GM15510 (cell line): Measurements from ENCODE around the gene CCDC14.
"Not testable (repeated sequence)": the region's sequence is repeated elsewhere in the genome, so short reads cannot be mapped to it uniquely, and the experiment has no call there.

Experiments used
- POLR2A ChIP-seq: IDR thresholded peaks from 3 replicates; pipeline ENCODE4 v1.6.1; 2011; ENCODE audit warnings: borderline replicate concordance; ENCODE audit not compliant: insufficient read length; ENCODE audit errors: extremely low read depth

Gene CCDC14

DNA sequence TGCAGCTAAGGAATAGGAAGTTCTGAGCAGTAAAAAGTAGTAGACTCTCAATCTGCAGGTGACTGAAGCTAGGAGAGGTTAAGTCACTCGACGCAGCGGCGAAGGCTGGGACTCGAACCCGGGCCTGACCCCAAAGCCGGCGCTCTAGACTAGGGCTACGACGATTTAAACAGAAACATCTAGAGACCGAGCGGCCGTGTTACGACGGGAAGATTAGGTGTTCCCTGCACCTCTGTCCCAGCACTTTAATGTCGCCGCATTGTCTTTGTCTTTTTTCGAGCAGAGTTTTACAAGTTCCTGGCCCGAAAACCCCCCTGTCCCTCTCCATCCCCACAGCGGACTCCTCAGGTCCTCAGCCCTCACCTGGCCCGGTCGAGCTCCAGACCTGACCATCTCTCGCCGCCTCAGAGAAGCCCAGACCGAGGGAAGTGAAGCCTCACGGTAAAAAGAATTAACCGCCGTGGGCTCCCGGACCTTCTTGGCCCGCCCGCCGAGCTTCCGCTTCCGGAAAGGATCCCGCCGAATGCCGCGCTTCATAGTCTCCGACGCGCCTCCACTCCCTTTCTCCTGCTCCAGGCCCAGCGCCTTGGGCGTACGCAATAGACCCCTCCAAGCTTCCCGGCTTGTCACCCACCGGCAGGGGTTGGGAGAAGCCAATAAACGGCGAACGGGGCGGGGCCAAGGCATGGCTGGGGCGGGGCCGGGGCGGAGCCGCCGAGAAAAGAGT, at the start of gene CCDC14:
Gene CCDC14, minus strand, starts transcription at position 449 of the 727 bp plus-strand sequence. Its CDS starts 56 bp downstream, at position 393.
- peak; percentile 60 for TF ChIP-seq POLR2A

- no peak for TF ChIP-seq POLR2A
Measured at GRCh38 chr3:124007186-124007585, 46.2 kb upstream of the CCDC14 start.

- TF ChIP-seq POLR2A, result no peak
Measured at GRCh38 chr3:123997543-123997942, 36.5 kb upstream of the CCDC14 start.

GRCh38 chr3:123993818-123994217, 32.8 kb upstream of the CCDC14 start:
- no peak for TF ChIP-seq POLR2A

GRCh38 chr3:123991730-123992588, 30.9 kb upstream of the CCDC14 start, which contains the start of gene ROPN1:
ROPN1 (minus strand) TSS chr3:123992124; CDS start chr3:123980481, 11,643 bp downstream.
- not testable (repeated sequence) for TF ChIP-seq POLR2A

DNA sequence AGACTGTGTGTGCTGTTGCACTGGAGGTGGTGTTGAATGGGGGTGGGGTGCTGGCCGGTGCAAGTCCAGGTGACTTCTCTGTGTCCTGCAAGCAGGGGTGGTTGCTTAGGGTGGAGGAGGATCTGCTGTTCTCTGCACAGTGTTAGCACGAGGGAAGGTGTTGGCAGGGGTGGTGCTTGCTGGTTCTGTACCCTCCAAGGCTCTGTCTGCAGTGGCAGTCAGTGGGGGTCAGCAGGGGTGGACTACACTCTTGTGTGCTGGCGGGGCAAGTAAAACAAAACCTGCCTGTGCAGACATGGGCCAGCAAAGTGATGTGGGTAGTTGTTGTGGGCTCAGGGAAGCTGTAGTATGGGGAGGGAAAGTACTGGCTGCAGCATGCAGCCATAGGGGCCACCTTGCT, 25.4 kb upstream of the CCDC14 start:
- TF ChIP-seq POLR2A, result no peak

DNA sequence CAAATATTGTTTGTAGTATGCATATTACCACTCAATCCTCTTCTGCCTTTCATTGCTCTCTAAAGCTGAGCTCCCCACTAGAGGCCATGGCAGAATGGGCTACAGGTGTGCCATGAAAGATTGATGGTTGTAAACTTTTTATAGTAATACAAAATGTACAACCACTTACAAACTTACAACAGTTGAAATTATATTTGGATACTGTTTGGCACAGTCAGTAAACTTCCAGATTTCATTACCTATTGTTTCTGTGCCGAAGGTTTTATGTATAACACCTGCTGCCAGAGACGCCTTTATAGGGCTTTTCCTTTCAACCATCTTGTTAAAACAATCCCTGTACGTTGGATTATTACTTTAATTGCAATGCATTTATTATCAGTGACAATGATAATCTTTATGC, 23.9 kb upstream of the CCDC14 start:
- TF ChIP-seq POLR2A, result no peak

GRCh38 chr3:123984350-123984749, 23.3 kb upstream of the CCDC14 start:
- TF ChIP-seq POLR2A, result no peak

GRCh38 chr3:123980539-123980938, 19.5 kb upstream of the CCDC14 start:
- TF ChIP-seq POLR2A, result no peak

DNA sequence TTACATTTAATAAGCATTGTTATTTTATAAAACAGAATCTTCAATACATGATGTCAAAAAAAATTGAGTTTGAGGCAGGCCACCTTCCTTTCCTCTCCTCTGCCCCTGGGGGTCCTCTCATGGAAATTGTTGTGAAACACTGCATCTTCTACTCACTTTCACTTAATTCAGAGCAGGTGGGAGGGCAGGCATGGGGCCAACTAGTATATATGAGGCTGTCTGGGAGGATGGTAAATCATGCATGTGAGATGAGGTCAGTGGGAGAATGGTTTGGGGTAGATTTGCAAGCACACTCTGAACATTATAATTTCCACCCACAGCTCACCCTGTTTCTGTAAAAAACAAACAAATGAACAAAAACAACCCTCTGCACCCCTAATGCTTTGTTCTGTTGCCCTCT, 10.4 kb upstream of the CCDC14 start:
- TF ChIP-seq POLR2A, result no peak

- no peak for TF ChIP-seq POLR2A
Measured at GRCh38 chr3:123961508-123961856, 453 bp upstream of the CCDC14 start.

DNA sequence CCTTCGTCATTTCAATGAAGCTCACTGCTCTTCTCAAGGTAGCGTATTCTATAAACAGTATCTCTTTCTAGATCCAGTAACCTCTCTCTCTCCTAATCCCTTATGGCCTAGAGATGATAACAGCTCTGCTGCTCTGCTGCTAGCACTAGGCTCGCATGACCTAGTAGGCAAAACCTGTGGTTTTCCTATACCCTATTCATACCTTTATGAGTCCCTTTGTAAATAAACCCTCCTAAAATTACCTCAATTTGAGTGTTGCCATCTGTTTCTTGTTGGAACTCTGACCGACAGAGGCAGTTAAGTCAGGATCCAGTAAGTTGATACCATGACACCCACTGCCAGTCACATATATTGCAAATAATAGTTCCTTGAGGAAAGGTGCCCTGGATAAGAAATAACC, 7.3 kb downstream of the CCDC14 start:
- no peak for TF ChIP-seq POLR2A

DNA sequence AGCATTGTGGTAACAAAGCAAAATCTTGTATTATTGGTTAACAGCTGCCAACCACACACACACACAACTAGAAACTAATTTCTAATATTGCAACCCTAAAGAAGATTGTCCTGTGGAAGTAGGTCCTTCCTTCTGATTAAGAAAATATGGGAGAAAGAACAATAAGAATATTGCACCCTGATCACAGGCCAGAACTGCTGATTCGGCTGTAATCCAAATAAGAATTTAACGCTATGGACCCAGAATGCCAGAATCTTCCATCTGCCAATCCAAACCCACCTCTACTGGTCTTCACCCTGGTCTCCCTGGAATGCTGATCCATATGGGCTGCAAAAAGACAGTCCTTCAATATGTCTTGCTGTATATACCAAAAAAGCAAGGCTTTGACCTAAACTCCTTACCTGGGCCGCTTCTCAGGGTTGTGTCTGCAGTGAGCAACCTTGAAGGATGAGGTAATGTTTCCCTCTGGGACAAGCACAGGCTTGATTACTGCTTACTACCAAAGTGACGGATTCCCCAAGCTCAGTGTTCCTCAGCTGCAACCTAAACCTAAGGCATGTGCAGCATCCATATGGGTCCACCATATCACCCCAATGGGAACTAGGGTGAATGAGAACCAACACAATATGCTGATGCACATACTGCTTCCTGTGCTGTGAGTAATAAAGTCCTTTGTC, 8.0 kb downstream of the CCDC14 start:
- TF ChIP-seq POLR2A, result no peak

- TF ChIP-seq POLR2A, result no peak
Measured at GRCh38 chr3:123951522-123952447, 9.2 kb downstream of the CCDC14 start.
